GM06990 (cell line): ENCODE results near the gene ZBTB4.

ENCODE experiments used
- DNase-seq: peaks from one replicate; pipeline ENCODE4 v3.0.0-alpha.2; 2011; ENCODE audit not compliant: insufficient read length; ENCODE audit errors: extremely low read depth
- H3K27me3 ChIP-seq: replicated peaks from 2 replicates; pipeline ENCODE4 v1.6.0; 2011; ENCODE audit warnings: low read length; ENCODE audit not compliant: control insufficient read depth, insufficient read depth
- H3K36me3 ChIP-seq: 2 replicates; pipeline ENCODE4 v1.5.1; 2011; ENCODE audit warnings: low read length; ENCODE audit not compliant: control insufficient read depth, insufficient read depth
- H3K4me3 ChIP-seq: replicated peaks from 2 replicates; pipeline ENCODE4 v1.5.1; 2011; ENCODE audit warnings: low read depth, mild to moderate bottlenecking, control low read depth, low read length
- CTCF ChIP-seq: IDR thresholded peaks from 2 replicates; pipeline ENCODE4 v1.5.1; 2011; ENCODE audit warnings: low read length, control low read depth, mild to moderate bottlenecking, inconsistent platforms; ENCODE audit not compliant: insufficient read depth, poor library complexity, severe bottlenecking

Gene ZBTB4

GRCh38 chr17:7425316-7425715, 54.1 kb downstream of the ZBTB4 start, which contains the start of gene SPEM2:
Gene SPEM2 (plus strand): TSS chr17:7425616. CDS start chr17:7425689, 73 bp downstream.
- H3K36me3 ChIP-seq, result no peaks in the 10 kb centered on the region
- no peak for TF ChIP-seq CTCF
- no peaks in the 10 kb centered on the region for H3K27me3 ChIP-seq
- DNase-seq, result no peak
- no peak within 1 kb of the TSS for H3K4me3 ChIP-seq

GRCh38 chr17:7423679-7424078, 55.8 kb downstream of the ZBTB4 start:
- H3K4me3 ChIP-seq, result no peak overlapping the region
- no peaks in the 10 kb centered on the region; the same call in 1 of the 2 replicates for H3K27me3 ChIP-seq
- DNase-seq, result no peak
- no peaks in the 10 kb centered on the region for H3K36me3 ChIP-seq
- TF ChIP-seq CTCF, result no peak

- no peak for TF ChIP-seq CTCF
- Histone ChIP-seq H3K4me3 (no peak overlapping the region), H3K27me3 (no peaks in the 10 kb centered on the region; the same call in 1 of the 2 replicates), H3K36me3 (no peaks in the 10 kb centered on the region)
- DNase-seq, result no peak
These were observed 58.2 kb downstream of the ZBTB4 start for GRCh38 chr17:7421186-7421585.

GRCh38 chr17:7419819-7420610, 59.4 kb downstream of the ZBTB4 start, which contains the start of gene SPEM1:
Gene SPEM1 (plus strand): TSS chr17:7420324. CDS start chr17:7420385, 61 bp downstream.
- peaks cover 2% of the 10 kb centered on the region; the same call in 1 of the 2 replicates for H3K27me3 ChIP-seq
- no peaks in the 10 kb centered on the region for H3K36me3 ChIP-seq
- DNase-seq, result no peak
- H3K4me3 ChIP-seq, result no peak within 1 kb of the TSS
- no peak for TF ChIP-seq CTCF

GRCh38 chr17:7418472-7419152, 60.8 kb downstream of the ZBTB4 start:
- TF ChIP-seq CTCF, result no peak
- H3K36me3 ChIP-seq, result no peaks in the 10 kb centered on the region
- peaks cover 2% of the 10 kb centered on the region; the same call in 1 of the 2 replicates for H3K27me3 ChIP-seq
- no peak for DNase-seq
- no peak overlapping the region for H3K4me3 ChIP-seq
